IMR-90 (cell line): ENCODE results near the gene COL19A1. TPM values are rescaled to one million over a fixed set of nuclear protein-coding genes. Genes with fewer than 3 reads are reported as not detected.

Source experiments
- ATAC-seq: fragments of 200-7000 bp; cut with Tn5 transposase; 2 replicates; pipeline ENCODE4 v1.9.1; 2020; ENCODE audit warnings: low read depth, mild to moderate bottlenecking, moderate library complexity
- BruUV-seq: library from RNA; stranded (reverse); fragments of 400-500 nt; replicated peaks from 2 replicates; lab custom pipeline; 2021; lab: Mats Ljungman, UMichigan
- CTCF ChIA-PET: fragments of 300-600 bp; formaldehyde crosslinking; extraction: SDS; loops from one replicate; lab custom pipeline; 2021; ENCODE audit warnings: antibody characterized with exemption; lab: Yijun Ruan, JAX
- POLR2A ChIA-PET: fragments of 300-600 bp; sonication (Branson Sonifier 250); formaldehyde crosslinking; loops from one replicate; lab custom pipeline; 2022; ENCODE audit warnings: antibody characterized with exemption; ENCODE audit not compliant: unreplicated experiment; lab: Charles Lee
- DNase-seq: peaks from one replicate; pipeline ENCODE4 v3.0.0; 2013
- H2AFZ ChIP-seq: replicated peaks from 2 replicates; pipeline ENCODE3; 2013; ENCODE audit warnings: low read length, mild to moderate bottlenecking; ENCODE audit not compliant: poor library complexity
- H2AK5ac ChIP-seq: 2 replicates; pipeline ENCODE4 v1.6.1; 2013; ENCODE audit warnings: low read depth, low read length, inconsistent platforms
- H2AK9ac ChIP-seq: replicated peaks from 2 replicates; pipeline ENCODE3; 2013; ENCODE audit warnings: mild to moderate bottlenecking, low read depth, low read length, moderate library complexity; ENCODE audit not compliant: poor library complexity
- H2BK120ac ChIP-seq: 2 replicates; pipeline ENCODE4 v1.6.1; 2013; ENCODE audit warnings: low read depth, low read length, inconsistent platforms
- H2BK15ac ChIP-seq: 3 replicates; pipeline ENCODE4 v1.6.1; 2013; ENCODE audit warnings: low read depth, low read length, inconsistent platforms
- H2BK20ac ChIP-seq: 2 replicates; pipeline ENCODE4 v1.6.1; 2013; ENCODE audit warnings: low read depth, mild to moderate bottlenecking, inconsistent platforms, low read length, moderate library complexity
- H2BK5ac ChIP-seq: 2 replicates; pipeline ENCODE4 v1.6.1; 2013; ENCODE audit warnings: mild to moderate bottlenecking, low read depth, low read length, inconsistent platforms; ENCODE audit not compliant: poor library complexity, severe bottlenecking
- H3K14ac ChIP-seq: replicated peaks from 2 replicates; pipeline ENCODE4 v1.6.1; 2013; ENCODE audit warnings: low read depth, low read length, inconsistent platforms
- H3K18ac ChIP-seq: 2 replicates; pipeline ENCODE4 v1.6.1; 2013; ENCODE audit warnings: low read depth, low read length, control low read depth
- H3K23ac ChIP-seq: 2 replicates; pipeline ENCODE4 v1.6.1; 2013; ENCODE audit warnings: low read depth, low read length, inconsistent platforms
- H3K27ac ChIP-seq: 2 replicates; pipeline ENCODE4 v1.5.1; 2013; ENCODE audit warnings: mild to moderate bottlenecking, control low read depth, low read length; ENCODE audit not compliant: insufficient read depth
- H3K27me3 ChIP-seq: 2 replicates; pipeline ENCODE4 v1.6.1; 2013; ENCODE audit warnings: low read length; ENCODE audit not compliant: control insufficient read depth, insufficient read depth
- H3K36me3 ChIP-seq: 2 replicates; pipeline ENCODE4 v1.6.1; 2013; ENCODE audit warnings: low read length, mixed read lengths; ENCODE audit not compliant: control insufficient read depth, insufficient read depth
- H3K4ac ChIP-seq: 2 replicates; pipeline ENCODE4 v1.6.1; 2013; ENCODE audit warnings: low read depth, low read length, inconsistent platforms
- H3K4me1 ChIP-seq: 2 replicates; pipeline ENCODE4 v1.6.1; 2013; ENCODE audit warnings: low read length, mixed read lengths; ENCODE audit not compliant: control insufficient read depth, insufficient read depth
- H3K4me2 ChIP-seq: 2 replicates; pipeline ENCODE4 v1.6.1; 2013; ENCODE audit warnings: low read depth, mild to moderate bottlenecking, control low read depth, low read length, moderate library complexity
- H3K4me3 ChIP-seq: 2 replicates; pipeline ENCODE4 v1.5.1; 2013; ENCODE audit warnings: low read depth, mild to moderate bottlenecking, control low read depth, low read length, moderate library complexity; ENCODE audit not compliant: insufficient read depth
- H3K56ac ChIP-seq: 2 replicates; pipeline ENCODE4 v1.6.1; 2013; ENCODE audit warnings: low read length, inconsistent platforms; ENCODE audit not compliant: insufficient read depth; ENCODE audit errors: extremely low read depth
- H3K79me1 ChIP-seq, 2 experiments: 2 replicates each; pipeline ENCODE4 v1.6.1; 2013; ENCODE audit warnings: low read length in 2 of 2, inconsistent platforms in 1 of 2, low read depth in 1 of 2
- H3K9ac ChIP-seq: 2 replicates; pipeline ENCODE4 v1.6.1; 2013; ENCODE audit warnings: low read depth, low read length, control low read depth
- H3K9me1 ChIP-seq: 2 replicates; pipeline ENCODE4 v1.6.1; 2013; ENCODE audit warnings: low read length, inconsistent platforms; ENCODE audit not compliant: insufficient read depth
- H3K9me3 ChIP-seq: 2 replicates; pipeline ENCODE4 v1.6.1; 2013; ENCODE audit warnings: low read length; ENCODE audit not compliant: control insufficient read depth, insufficient read depth
- H4K20me1 ChIP-seq: 2 replicates; pipeline ENCODE4 v1.6.1; 2013; ENCODE audit warnings: low read length, inconsistent platforms; ENCODE audit not compliant: insufficient read depth
- H4K5ac ChIP-seq: 2 replicates; pipeline ENCODE4 v1.6.1; 2013; ENCODE audit warnings: mild to moderate bottlenecking, low read depth, low read length, control low read depth
- H4K8ac ChIP-seq, 2 experiments: 2 replicates each; pipeline ENCODE4 v1.6.1; 2013; ENCODE audit warnings: low read depth in 2 of 2, low read length in 2 of 2, control low read depth in 1 of 2, inconsistent platforms in 1 of 2
- H4K91ac ChIP-seq: 2 replicates; pipeline ENCODE4 v1.6.1; 2013; ENCODE audit warnings: low read depth, low read length, inconsistent platforms; ENCODE audit not compliant: insufficient read depth
- BHLHE40 ChIP-seq: fragments of 150-350 bp; IDR thresholded peaks from 2 replicates; pipeline ENCODE4 v1.6.1; 2016; ENCODE audit warnings: mild to moderate bottlenecking, low read depth, low read length
- CEBPB ChIP-seq: IDR thresholded peaks from 2 replicates; pipeline ENCODE4 v1.6.1; 2012; ENCODE audit warnings: low read depth, low read length, improper control_type of control experiment
- CHD1 ChIP-seq: IDR thresholded peaks from 2 replicates; pipeline ENCODE4 v1.6.1; 2012; ENCODE audit warnings: low read depth, low read length, improper control_type of control experiment
- FOS ChIP-seq: fragments of 150-350 bp; IDR thresholded peaks from 2 replicates; pipeline ENCODE4 v1.6.1; 2016; ENCODE audit warnings: low read depth, low read length
- MAFK ChIP-seq: IDR thresholded peaks from 2 replicates; pipeline ENCODE4 v1.6.1; 2012; ENCODE audit warnings: low read depth, low read length, improper control_type of control experiment
- MAZ ChIP-seq: IDR thresholded peaks from 2 replicates; pipeline ENCODE4 v1.6.1; 2012; ENCODE audit warnings: low read depth, mild to moderate bottlenecking, low read length, improper control_type of control experiment, moderate library complexity, borderline replicate concordance
- MXI1 ChIP-seq: IDR thresholded peaks from 2 replicates; pipeline ENCODE4 v1.6.1; 2012; ENCODE audit warnings: low read depth, mild to moderate bottlenecking, low read length, moderate library complexity, borderline replicate concordance
- NFE2L2 ChIP-seq: fragments of 150-350 bp; IDR thresholded peaks from 2 replicates; pipeline ENCODE4 v1.6.1; 2016; ENCODE audit warnings: low read depth, mild to moderate bottlenecking, low read length
- POLR2A ChIP-seq: IDR thresholded peaks from 2 replicates; pipeline ENCODE4 v1.6.1; 2012; ENCODE audit warnings: mild to moderate bottlenecking, low read depth, low read length
- RAD21 ChIP-seq: IDR thresholded peaks from 2 replicates; pipeline ENCODE4 v1.6.1; 2012; ENCODE audit warnings: low read length, improper control_type of control experiment
- RCOR1 ChIP-seq: IDR thresholded peaks from 2 replicates; pipeline ENCODE4 v1.6.1; 2012; ENCODE audit warnings: mild to moderate bottlenecking, low read length, improper control_type of control experiment; ENCODE audit not compliant: insufficient replicate concordance
- RFX5 ChIP-seq: IDR thresholded peaks from 2 replicates; pipeline ENCODE4 v1.8.0; 2012; ENCODE audit warnings: low read depth, mild to moderate bottlenecking, low read length, moderate library complexity
- SMC3 ChIP-seq: fragments of 150-350 bp; IDR thresholded peaks from 2 replicates; pipeline ENCODE4 v1.6.1; 2016; ENCODE audit warnings: low read depth, mild to moderate bottlenecking, antibody characterized with exemption, low read length, moderate library complexity
- dilution Hi-C: fragments of 300-500 bp; cut with HindIII; formaldehyde crosslinking; loops from one replicate; pipeline ENCODE4 v1.14.3; 2018; ENCODE audit warnings: low sequenced_read_pairs; ENCODE audit not compliant: unreplicated experiment
- in situ Hi-C: fragments of 300-500 bp; cut with MboI; formaldehyde crosslinking; loops from 3 replicates; pipeline ENCODE4 v1.14.3; 2019; ENCODE audit warnings: low sequenced_read_pairs, inconsistent platforms, mixed read lengths
- intact Hi-C: fragments of 100-400 bp; cut with micrococcal nuclease; formaldehyde crosslinking; loops from 2 replicates; pipeline ENCODE4 v1.10.0; 2022
- polyA plus RNA-seq, 3 experiments: library from polyadenylated mRNA; depleted of rRNA; stranded (reverse); fragments of >200 nt; gene quantifications; 2 replicates each; pipeline ENCODE4 v1.2.3, GENCODE V29; 2012; ENCODE audit warnings: low replicate concordance in 1 of 3
- total RNA-seq: library from RNA; depleted of rRNA; stranded (reverse); fragments of >200 nt; gene quantifications from 2 replicates; pipeline ENCODE4 v1.2.3, GENCODE V29; 2012
- TF ChIP-seq, protein P1 (sequence below): conservative IDR thresholded peaks from 2 replicates; pipeline ENCODE4 v1.5.1; 2012; ENCODE audit warnings: mild to moderate bottlenecking, low read depth, low read length, improper control_type of control experiment
- TF ChIP-seq, protein P2 (sequence below): fragments of 150-350 bp; IDR thresholded peaks from 2 replicates; pipeline ENCODE4 v1.6.1; 2017; ENCODE audit warnings: mild to moderate bottlenecking, antibody characterized with exemption, low read length, low read depth
- TF ChIP-seq, protein P3 (sequence below): fragments of 150-350 bp; IDR thresholded peaks from 2 replicates; pipeline ENCODE4 v1.6.1; 2016; ENCODE audit warnings: low read depth, mild to moderate bottlenecking, low read length, moderate library complexity, borderline replicate concordance

COL19A1 gene
- total and polyA plus RNA-seq, 2 of the 4 experiments (the other 2 are of a cell fraction), result under 0.01 TPM; not detected in 1

DNA sequence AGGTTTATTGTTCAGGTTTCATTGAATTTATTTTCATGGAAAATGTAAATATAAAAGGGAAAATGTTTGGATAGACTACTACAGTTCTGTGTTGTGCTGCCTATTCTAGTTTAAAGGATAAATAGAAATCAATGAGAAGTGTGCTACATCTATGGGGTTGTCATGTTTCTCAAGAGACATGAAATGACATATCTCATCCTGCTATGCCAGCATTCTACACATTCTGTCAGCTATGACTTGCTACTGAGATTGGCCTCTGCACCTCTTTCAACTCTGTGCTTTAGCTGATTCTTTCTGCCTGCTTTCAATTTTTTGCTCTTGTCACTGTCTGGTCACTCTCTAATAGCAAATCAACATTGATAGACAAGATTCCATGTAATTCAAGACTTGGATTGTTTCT is 33.8 kb upstream of the COL19A1 start:
- H3K36me3 ChIP-seq, result no peaks in the 10 kb centered on the region
- no peak overlapping the region for H2BK5ac ChIP-seq
- no peak overlapping the region for H2BK15ac ChIP-seq
- no peaks in the 10 kb centered on the region; the same call in 1 of the 2 replicates for H3K27me3 ChIP-seq
- H3K23ac ChIP-seq, result no peak overlapping the region
- no peak for ATAC-seq
- in situ Hi-C loops (loop anchor here (25.0 kb wide), 1 partner anchor 280 kb away; no protein-coding TSS in a partner anchor), dilution Hi-C loops (no loop called here), intact Hi-C loops (no loop called here)
- no TSS peak for BruUV-seq
- H2AK5ac ChIP-seq, result no peak overlapping the region
- no peak overlapping the region for H3K4me3 ChIP-seq
- CTCF ChIA-PET, result no interaction called here
- H4K20me1 ChIP-seq, result no peaks in the 10 kb centered on the region
- no peak overlapping the region for H3K4ac ChIP-seq
- H3K9ac ChIP-seq, result no peak overlapping the region
- no peak overlapping the region for H2AK9ac ChIP-seq
- no peak for DNase-seq
- H3K27ac ChIP-seq, result no peak overlapping the region
- TF ChIP-seq RAD21, result no peak
- TF ChIP-seq FOS, result no peak
- TF ChIP-seq CHD1, result no peak
- TF ChIP-seq BHLHE40, result no peak
- no peak for TF ChIP-seq RFX5
- no peak for TF ChIP-seq RCOR1
- TF ChIP-seq, protein P1, sequence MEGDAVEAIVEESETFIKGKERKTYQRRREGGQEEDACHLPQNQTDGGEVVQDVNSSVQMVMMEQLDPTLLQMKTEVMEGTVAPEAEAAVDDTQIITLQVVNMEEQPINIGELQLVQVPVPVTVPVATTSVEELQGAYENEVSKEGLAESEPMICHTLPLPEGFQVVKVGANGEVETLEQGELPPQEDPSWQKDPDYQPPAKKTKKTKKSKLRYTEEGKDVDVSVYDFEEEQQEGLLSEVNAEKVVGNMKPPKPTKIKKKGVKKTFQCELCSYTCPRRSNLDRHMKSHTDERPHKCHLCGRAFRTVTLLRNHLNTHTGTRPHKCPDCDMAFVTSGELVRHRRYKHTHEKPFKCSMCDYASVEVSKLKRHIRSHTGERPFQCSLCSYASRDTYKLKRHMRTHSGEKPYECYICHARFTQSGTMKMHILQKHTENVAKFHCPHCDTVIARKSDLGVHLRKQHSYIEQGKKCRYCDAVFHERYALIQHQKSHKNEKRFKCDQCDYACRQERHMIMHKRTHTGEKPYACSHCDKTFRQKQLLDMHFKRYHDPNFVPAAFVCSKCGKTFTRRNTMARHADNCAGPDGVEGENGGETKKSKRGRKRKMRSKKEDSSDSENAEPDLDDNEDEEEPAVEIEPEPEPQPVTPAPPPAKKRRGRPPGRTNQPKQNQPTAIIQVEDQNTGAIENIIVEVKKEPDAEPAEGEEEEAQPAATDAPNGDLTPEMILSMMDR, result no peak
- no peak for TF ChIP-seq NFE2L2
- no peak for TF ChIP-seq MAFK
- no peak for TF ChIP-seq MXI1
- TF ChIP-seq MAZ, result no peak
- TF ChIP-seq, protein P2, sequence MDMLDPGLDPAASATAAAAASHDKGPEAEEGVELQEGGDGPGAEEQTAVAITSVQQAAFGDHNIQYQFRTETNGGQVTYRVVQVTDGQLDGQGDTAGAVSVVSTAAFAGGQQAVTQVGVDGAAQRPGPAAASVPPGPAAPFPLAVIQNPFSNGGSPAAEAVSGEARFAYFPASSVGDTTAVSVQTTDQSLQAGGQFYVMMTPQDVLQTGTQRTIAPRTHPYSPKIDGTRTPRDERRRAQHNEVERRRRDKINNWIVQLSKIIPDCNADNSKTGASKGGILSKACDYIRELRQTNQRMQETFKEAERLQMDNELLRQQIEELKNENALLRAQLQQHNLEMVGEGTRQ, result no peak
- no peak for TF ChIP-seq POLR2A
- TF ChIP-seq CEBPB, result no peak
- TF ChIP-seq, protein P3, sequence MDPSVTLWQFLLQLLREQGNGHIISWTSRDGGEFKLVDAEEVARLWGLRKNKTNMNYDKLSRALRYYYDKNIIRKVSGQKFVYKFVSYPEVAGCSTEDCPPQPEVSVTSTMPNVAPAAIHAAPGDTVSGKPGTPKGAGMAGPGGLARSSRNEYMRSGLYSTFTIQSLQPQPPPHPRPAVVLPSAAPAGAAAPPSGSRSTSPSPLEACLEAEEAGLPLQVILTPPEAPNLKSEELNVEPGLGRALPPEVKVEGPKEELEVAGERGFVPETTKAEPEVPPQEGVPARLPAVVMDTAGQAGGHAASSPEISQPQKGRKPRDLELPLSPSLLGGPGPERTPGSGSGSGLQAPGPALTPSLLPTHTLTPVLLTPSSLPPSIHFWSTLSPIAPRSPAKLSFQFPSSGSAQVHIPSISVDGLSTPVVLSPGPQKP, result no peak
- TF ChIP-seq SMC3, result no peak
- H3K18ac ChIP-seq, result no peak overlapping the region
- no peak overlapping the region for H3K4me2 ChIP-seq
- H4K91ac ChIP-seq, result no peak overlapping the region
- 0 out of 2 replicates have a peak, but pooled peaks cover 2% of the 10 kb centered on the region for H3K4me1 ChIP-seq
- no peaks in the 10 kb centered on the region for H3K79me1 ChIP-seq
- H4K8ac ChIP-seq, result no peak overlapping the region
- no peak overlapping the region for H3K14ac ChIP-seq
- no peaks in the 10 kb centered on the region for H3K9me3 ChIP-seq
- no peak overlapping the region for H2BK20ac ChIP-seq
- 0 out of 2 replicates have a peak overlapping the region, but pooled peaks have one; percentile 6 for H3K56ac ChIP-seq
- H2BK120ac ChIP-seq, result no peak overlapping the region
- no peak overlapping the region for H2AFZ ChIP-seq
- POLR2A ChIA-PET, result no interaction called here
- H4K5ac ChIP-seq, result no peak overlapping the region
- no peaks in the 10 kb centered on the region for H3K9me1 ChIP-seq
